RWPE2 (cell line): ENCODE data around the gene SLCO1C1.
A peak's percentile ranks its signal among the peaks of the same experiment; 100 is the strongest.
"Not testable (repeated sequence)": the region's sequence is repeated elsewhere in the genome, so short reads cannot be mapped to it uniquely, and the experiment has no call there.

Experiments used
- ATAC-seq: fragments of 200-7000 bp; cut with Tn5 transposase; 3 replicates; pipeline ENCODE4 v1.9.1; 2021; ENCODE audit warnings: low read depth
- DNase-seq: peaks from one replicate; pipeline ENCODE4 v3.0.0-alpha.2; 2020; ENCODE audit warnings: low spot score
- H3K27ac ChIP-seq: fragments of 450-650 bp; 2 replicates; pipeline ENCODE4 v1.5.1; 2017; ENCODE audit warnings: mild to moderate bottlenecking; ENCODE audit not compliant: poor library complexity, severe bottlenecking
- H3K27me3 ChIP-seq: fragments of 250-450 bp; sonication (Bioruptor Pico); 2 replicates; pipeline ENCODE4 v1.5.1; 2021; ENCODE audit warnings: mild to moderate bottlenecking, moderate library complexity; ENCODE audit not compliant: insufficient read depth, poor library complexity, severe bottlenecking
- H3K36me3 ChIP-seq: fragments of 250-450 bp; sonication (Bioruptor Pico); 2 replicates; pipeline ENCODE4 v1.5.1; 2020; ENCODE audit warnings: low read depth, mild to moderate bottlenecking, moderate library complexity
- H3K4me1 ChIP-seq: fragments of 250-450 bp; sonication (Bioruptor Pico); 2 replicates; pipeline ENCODE4 v1.5.1; 2021; ENCODE audit warnings: mild to moderate bottlenecking, moderate library complexity; ENCODE audit not compliant: insufficient read depth, poor library complexity, severe bottlenecking
- H3K4me3 ChIP-seq: fragments of 250-450 bp; sonication (Bioruptor Pico); 2 replicates; pipeline ENCODE4 v1.5.1; 2021; ENCODE audit warnings: mild to moderate bottlenecking, moderate library complexity; ENCODE audit not compliant: severe bottlenecking
- H3K9me3 ChIP-seq: fragments of 250-450 bp; sonication (Bioruptor Pico); 2 replicates; pipeline ENCODE4 v1.5.1; 2021; ENCODE audit warnings: mild to moderate bottlenecking, moderate library complexity; ENCODE audit not compliant: severe bottlenecking
- CTCF ChIP-seq: fragments of 450-650 bp; IDR thresholded peaks from one replicate; pipeline ENCODE4 v1.5.1; 2017; ENCODE audit warnings: mild to moderate bottlenecking, moderate library complexity; ENCODE audit not compliant: poor library complexity, severe bottlenecking

SLCO1C1 gene

GRCh38 chr12:20778969-20779368, 83.8 kb downstream of the SLCO1C1 start:
- no peak overlapping the region for H3K27ac ChIP-seq
- H3K27me3 ChIP-seq, result no peaks in the 10 kb centered on the region
- ATAC-seq, result no peak
- no peaks in the 10 kb centered on the region for H3K36me3 ChIP-seq
- TF ChIP-seq CTCF, result no peak
- no peak overlapping the region for H3K4me3 ChIP-seq
- DNase-seq, result no peak
- no peaks in the 10 kb centered on the region for H3K9me3 ChIP-seq
- no peaks in the 10 kb centered on the region for H3K4me1 ChIP-seq

GRCh38 chr12:20779971-20780370, 84.8 kb downstream of the SLCO1C1 start:
- DNase-seq, ATAC-seq, H3K4me3 ChIP-seq, H3K36me3 ChIP-seq, H3K4me1 ChIP-seq, H3K27me3 ChIP-seq, H3K9me3 ChIP-seq, H3K27ac ChIP-seq: not testable (repeated sequence)

GRCh38 chr12:20783796-20784357, 88.7 kb downstream of the SLCO1C1 start:
- not testable (repeated sequence) for H3K4me3 ChIP-seq, DNase-seq, H3K4me1 ChIP-seq

GRCh38 chr12:20792971-20793370, 97.8 kb downstream of the SLCO1C1 start:
- Histone ChIP-seq H3K27ac (no peak overlapping the region), H3K36me3 (no peaks in the 10 kb centered on the region), H3K4me3 (no peak overlapping the region), H3K4me1 (no peaks in the 10 kb centered on the region), H3K9me3 (no peaks in the 10 kb centered on the region), H3K27me3 (no peaks in the 10 kb centered on the region)
- TF ChIP-seq CTCF, result no peak
- DNase-seq, result no peak
- ATAC-seq, result no peak

More at GRCh38 chr12:20783796-20784357, 88.7 kb downstream of the SLCO1C1 start:
- H3K36me3 ChIP-seq, ATAC-seq, H3K27ac ChIP-seq, H3K9me3 ChIP-seq, H3K27me3 ChIP-seq: not testable (repeated sequence)

GRCh38 chr12:20798554-20798953, 103.4 kb downstream of the SLCO1C1 start:
- no peaks in the 10 kb centered on the region for H3K36me3 ChIP-seq
- TF ChIP-seq CTCF, result peak; percentile 18
- ATAC-seq (no peak), DNase-seq (no peak)
- no peaks in the 10 kb centered on the region for H3K27me3 ChIP-seq
- no peak overlapping the region for H3K27ac ChIP-seq
- H3K4me3 ChIP-seq, result no peak overlapping the region
- no peaks in the 10 kb centered on the region for H3K4me1 ChIP-seq
- no peaks in the 10 kb centered on the region for H3K9me3 ChIP-seq

- Histone ChIP-seq H3K36me3 (no peaks in the 10 kb centered on the region), H3K27me3 (no peaks in the 10 kb centered on the region), H3K4me1 (no peaks in the 10 kb centered on the region), H3K27ac (no peak overlapping the region), H3K9me3 (no peaks in the 10 kb centered on the region), H3K4me3 (no peak overlapping the region)
- DNase-seq, result no peak
- ATAC-seq, result no peak
- TF ChIP-seq CTCF, result no peak
These were observed 105.0 kb downstream of the SLCO1C1 start for GRCh38 chr12:20800160-20800559.
